Left ventricle myocardium superior (tissue), 1 donor: ENCODE measurements around the gene IGF2BP1. TPM values are rescaled to one million over a fixed set of nuclear protein-coding genes. Genes with fewer than 3 reads are reported as not detected.

Experiments
- ATAC-seq: fragments of 200-7000 bp; cut with Tn5 transposase; one replicate; pipeline ENCODE4 v1.9.1; 2020; ENCODE audit warnings: mild to moderate bottlenecking, moderate library complexity
- DNase-seq: peaks from one replicate; pipeline ENCODE4 v3.0.0-alpha.2; 2020
- intact Hi-C: fragments of 100-400 bp; cut with micrococcal nuclease; formaldehyde crosslinking; loops from one replicate; pipeline ENCODE4 v1.11.0; 2022
- long read RNA-seq: library from polyadenylated mRNA; unstranded; transcript quantifications from one replicate; pipeline ENCODE4 v2.0.0, GENCODE V29; 2021
- total RNA-seq: library from RNA; stranded (reverse); fragmentation: NEBNext Ultra II Directional; extraction: Animal tissue kit (Norgen Biotek cat#: 25700); gene quantifications from one replicate; pipeline ENCODE4 v1.2.1, GENCODE V29; 2021
- donor health status: DM: no; HTN: yes; CAD: no; lungs with severe emphysema.

IGF2BP1 gene
- total RNA-seq: not detected
- long read RNA-seq: 0 reads

DNA sequence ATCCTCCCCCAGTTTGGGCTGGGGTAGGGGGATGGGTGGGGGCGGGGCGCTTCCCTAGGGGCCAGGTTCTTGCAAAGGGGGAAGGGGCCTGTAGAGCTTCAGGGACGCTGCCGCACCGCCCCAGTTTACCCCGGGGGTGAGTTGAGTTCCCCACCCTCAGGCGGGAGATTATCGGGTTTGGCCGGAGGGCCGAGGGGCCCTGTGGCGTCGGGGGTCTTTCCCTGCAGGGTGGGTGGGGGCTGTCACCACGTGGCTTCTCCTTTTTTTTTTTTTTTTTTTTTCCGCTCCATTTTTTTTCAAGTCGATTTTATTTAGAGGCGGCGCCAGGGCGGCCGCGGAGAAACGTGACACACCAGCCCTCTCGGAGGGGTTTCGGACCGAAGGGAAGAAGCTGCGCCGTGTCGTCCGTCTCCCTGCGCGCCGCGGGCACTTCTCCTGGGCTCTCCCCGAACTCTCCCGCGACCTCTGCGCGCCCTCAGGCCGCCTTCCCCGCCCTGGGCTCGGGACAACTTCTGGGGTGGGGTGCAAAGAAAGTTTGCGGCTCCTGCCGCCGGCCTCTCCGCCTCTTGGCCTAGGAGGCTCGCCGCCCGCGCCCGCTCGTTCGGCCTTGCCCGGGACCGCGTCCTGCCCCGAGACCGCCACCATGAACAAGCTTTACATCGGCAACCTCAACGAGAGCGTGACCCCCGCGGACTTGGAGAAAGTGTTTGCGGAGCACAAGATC, at the start of gene IGF2BP1:
IGF2BP1 (plus strand) TSS at position 283 of the 724 bp plus-strand sequence; CDS start at position 644, 361 bp downstream.
- DNase-seq: no peak
- intact Hi-C loops: no loop called here
- no peak for ATAC-seq

DNA sequence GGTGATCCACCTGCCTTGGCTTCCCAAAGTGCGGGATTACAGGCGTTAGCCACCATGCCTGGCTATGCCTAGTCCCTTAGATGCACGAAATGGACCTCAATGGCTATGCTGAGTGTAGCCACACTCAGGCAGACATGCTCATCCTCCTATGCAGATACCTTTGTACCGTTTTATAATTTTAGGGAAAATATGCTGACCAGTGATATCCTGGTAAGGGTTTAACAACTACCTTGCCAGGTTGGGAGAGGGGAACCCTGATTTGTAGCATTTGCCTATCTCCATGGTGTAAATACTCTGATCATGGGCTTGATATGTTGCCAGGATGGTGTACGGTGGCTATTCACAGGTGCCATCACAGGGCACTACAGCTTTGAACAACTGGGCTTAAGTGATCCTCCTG, 45.6 kb upstream of the IGF2BP1 start:
- intact Hi-C loops: no loop called here
- ATAC-seq: no peak
- no peak for DNase-seq

DNA sequence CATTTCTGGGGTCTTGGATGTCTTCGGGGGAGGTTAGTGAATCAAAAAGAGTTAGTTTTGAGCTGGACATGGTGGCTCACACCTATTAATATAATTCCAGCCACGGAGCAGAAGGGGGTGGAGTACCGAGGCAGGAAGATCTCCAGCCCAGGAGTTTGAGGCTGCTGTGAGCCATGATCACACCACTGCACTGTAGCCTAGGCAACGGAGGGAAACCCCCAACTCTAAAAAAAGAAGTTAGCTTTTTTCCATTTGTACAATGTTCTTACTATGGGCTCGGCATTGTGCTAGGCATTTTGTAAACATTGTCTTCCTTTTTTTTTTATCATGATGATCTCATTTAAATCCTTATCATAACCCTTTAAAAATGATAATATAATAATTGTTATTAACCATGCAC, 44.3 kb upstream of the IGF2BP1 start:
- ATAC-seq: no peak
- intact Hi-C loops: no loop called here
- DNase-seq: no peak

DNA sequence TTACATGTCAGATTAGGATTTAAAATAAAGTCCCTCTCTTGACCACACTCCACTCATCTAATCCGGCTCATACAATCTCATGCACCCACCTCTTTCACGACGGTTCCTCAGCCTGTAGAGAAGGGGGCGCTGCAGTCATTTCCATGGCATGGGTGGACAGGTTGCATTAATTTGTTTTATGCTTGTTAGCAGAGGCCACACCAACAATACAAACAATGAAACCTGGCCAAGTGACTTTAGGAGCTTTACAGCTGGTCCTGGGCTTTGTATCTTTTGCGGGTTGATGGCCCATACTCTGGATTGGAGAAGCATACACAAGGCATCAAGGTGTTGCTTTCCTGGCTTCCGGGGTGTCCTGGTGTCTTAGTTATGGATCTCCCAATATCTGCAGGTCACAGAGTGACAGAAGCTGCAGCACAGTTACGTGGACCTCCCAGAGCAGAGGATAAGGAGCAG, 42.9 kb upstream of the IGF2BP1 start:
- DNase-seq (no peak), ATAC-seq (no peak)
- intact Hi-C loops: no loop called here

DNA sequence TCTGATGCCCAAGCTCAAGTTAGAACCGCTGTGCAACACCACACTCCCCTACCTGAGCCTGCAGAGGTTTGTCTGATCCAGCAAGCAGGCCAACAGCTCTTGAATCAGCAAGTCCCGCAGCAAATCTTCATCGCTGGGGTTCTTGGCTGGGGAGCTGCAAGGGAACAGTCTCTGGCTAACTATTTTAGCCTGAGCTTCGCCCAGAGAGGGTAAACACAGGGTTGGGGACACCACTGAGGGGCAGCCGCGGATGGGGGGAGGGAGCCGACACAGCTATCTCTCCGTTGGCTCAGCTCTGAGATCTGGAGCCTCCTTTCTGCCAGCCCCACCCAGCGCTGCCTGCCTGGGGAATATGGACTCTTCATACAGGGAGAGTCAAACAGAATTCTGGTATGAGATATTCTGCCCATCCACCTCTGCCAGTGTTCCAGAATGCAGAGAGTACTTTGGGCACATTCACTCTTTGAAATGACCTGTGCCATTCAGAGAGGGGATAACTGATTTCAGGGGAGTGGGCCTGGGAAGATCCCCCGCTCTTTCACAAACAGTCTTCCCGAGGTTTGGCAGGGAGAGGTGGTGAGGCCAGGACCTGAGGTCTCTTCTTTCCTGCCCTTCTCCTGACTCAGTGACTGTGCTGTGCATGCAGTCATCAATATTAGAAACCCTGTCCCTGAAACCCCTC, 36.2 kb upstream of the IGF2BP1 start:
- intact Hi-C loops: no loop called here
- DNase-seq (no peak), ATAC-seq (no peak)

DNA sequence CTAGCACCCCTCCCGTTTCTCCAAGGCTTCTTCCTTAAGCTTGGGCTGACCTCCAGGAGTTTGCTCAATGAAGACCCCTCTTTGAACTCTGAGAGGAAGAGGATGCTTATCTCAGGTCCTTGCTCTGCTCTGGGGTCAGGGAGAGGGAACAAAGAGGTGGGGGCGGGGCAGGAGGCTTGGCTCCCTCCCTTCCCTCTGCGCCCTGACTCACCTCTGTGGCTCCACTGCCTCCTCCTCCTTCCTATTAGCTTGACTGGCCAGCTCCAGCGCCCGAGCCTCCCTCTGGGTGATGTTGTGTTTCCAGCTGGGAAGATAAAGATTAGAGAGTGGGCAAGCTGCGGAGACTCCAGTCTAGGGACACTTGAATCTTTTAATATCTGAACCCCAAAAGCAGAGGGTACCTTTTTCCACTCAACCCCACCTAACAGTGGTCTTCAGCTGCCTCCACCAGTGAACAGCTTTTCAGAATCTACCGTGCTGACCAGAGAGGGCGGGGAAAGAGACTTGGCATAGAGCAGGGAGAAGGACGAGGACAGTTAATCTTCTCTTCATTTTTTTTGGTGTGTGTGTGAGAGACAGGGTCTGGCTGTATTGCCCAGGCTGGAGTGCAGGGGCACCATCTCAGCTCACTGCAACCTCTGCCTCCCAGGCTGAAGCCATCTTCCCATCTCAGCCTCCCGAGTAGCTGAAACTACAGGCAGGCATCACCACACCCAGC, 35.5 kb upstream of the IGF2BP1 start:
- intact Hi-C loops: no loop called here
- DNase-seq (no peak), ATAC-seq (no peak)

DNA sequence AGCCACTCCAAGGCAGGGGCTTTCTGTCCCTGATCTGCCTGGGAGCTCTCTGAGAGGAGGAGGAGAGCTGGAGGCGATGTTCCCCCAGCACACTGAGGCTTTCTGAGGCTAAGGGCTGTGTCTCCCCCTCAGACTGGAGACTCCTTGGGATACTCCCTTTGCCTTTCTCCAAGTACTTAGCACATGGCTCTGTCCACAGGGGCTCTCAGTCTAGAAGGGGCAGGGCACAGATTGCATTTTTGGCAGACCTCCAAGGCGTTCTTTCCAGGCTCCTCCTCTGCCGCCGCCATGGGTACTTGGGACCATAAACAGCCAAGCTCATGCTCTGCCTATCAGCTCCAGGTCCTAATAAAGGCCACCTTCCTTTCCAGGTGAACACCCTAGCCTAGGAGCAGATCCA, 27.0 kb upstream of the IGF2BP1 start:
- intact Hi-C loops: no loop called here
- no peak for DNase-seq
- no peak for ATAC-seq

DNA sequence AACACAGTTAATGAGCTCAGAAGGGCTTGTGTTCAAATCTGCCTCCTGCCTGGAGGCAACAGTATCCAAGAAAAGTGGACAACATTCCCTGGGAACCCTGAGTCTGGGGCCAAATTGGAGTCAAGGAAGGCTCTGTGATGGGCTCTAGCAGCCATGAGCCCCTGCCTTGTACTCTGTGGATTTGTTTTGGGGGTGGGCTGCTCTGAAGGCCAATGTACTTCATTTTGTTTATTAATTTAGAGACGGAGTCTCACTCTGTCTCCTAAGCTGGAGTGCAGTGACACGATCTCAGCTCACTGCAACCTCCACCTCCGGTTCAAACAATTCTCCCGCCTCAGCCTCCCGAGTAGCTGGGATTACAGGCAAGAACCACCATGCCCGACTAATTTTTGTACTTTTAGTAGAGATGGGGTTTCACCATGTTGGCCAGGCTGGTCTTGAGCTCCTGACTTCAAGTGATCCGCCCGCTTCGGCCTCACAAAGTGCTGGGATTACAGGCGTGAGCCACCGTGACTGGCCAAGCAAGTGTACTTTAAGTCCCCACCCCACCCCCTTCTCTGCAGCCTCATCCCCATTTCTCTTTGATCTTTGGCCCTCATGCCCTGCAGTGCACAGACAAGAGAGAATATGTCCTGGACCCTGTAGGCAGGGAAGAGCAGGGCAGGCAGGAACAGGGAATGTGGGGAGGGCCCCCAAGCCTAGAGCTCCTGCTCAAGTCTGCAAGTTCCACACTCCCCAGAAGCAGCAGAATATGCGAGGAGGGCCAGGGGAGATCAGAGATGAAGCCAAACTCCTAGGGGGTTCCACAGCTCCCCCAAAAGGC, 26.1 kb upstream of the IGF2BP1 start:
- DNase-seq (no peak), ATAC-seq (no peak)
- intact Hi-C loops: no loop called here

DNA sequence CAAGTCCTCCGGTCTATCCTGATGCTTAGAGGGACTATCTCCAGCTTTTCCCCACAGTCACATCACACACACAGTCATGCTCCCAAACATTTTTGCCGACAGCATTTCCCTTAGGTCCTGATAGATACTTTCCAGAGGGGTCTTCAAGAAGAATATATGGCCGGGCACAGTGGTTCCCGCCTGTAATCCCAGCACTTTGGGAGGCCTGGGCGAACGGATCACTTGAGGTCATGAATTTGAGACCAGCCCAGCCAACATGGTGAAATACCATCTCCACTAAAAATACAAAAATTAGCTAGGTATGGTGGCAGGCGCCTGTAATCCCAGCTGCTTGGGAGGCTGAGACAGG, 24.5 kb upstream of the IGF2BP1 start:
- ATAC-seq (no peak), DNase-seq (no peak)
- intact Hi-C loops: no loop called here

DNA sequence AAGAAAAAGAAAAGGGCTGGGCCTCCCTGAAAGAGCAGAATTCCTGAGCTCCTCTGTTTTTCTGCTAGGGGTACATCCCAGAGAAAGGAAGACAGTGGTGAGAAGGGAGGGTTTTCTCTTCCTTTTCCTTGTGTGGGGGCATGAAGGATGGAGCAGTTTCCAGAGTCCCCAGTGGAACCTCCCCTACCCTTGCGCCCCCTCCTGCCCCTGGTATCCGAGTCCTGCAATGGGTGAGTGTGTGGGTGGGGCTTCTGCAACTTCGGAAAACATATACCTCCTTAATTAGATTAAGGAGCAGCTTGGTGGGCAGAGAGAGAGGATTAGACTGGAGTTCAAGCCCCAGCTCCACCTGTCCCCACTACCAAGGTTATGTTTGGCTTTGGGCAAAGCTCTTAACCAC, 23.4 kb upstream of the IGF2BP1 start:
- intact Hi-C loops: no loop called here
- no peak for DNase-seq
- ATAC-seq: no peak

DNA sequence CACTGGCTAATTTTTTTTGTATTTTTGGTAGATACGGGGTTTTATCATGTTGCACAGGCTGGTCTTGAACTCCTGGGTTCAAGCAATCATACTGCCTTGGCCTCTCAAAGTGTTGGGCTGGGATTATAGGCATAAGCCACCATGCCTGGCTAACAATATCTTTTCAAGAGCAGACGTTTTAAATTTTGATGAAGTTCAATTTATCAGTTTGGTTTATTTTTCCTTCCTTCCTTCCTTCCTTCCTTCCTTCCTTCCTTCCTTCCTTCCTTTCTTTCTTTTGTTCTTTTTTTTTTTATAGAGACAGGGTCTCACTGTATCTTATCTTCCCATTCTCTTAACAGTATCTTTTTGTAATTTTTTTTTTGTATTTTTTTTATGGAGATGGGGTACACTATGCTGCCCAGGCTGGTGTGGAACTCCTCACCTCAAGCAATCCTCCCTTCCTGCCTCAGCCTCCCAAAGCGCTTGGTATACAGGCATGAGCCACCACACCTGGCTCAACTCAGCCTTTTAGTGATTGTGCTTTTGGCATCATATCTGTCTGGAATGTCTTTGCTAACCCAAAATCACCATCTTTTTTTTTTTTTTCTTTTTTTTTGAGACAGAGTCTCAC, 15.2 kb upstream of the IGF2BP1 start:
- no peak for DNase-seq
- intact Hi-C loops: no loop called here
- ATAC-seq: no peak

DNA sequence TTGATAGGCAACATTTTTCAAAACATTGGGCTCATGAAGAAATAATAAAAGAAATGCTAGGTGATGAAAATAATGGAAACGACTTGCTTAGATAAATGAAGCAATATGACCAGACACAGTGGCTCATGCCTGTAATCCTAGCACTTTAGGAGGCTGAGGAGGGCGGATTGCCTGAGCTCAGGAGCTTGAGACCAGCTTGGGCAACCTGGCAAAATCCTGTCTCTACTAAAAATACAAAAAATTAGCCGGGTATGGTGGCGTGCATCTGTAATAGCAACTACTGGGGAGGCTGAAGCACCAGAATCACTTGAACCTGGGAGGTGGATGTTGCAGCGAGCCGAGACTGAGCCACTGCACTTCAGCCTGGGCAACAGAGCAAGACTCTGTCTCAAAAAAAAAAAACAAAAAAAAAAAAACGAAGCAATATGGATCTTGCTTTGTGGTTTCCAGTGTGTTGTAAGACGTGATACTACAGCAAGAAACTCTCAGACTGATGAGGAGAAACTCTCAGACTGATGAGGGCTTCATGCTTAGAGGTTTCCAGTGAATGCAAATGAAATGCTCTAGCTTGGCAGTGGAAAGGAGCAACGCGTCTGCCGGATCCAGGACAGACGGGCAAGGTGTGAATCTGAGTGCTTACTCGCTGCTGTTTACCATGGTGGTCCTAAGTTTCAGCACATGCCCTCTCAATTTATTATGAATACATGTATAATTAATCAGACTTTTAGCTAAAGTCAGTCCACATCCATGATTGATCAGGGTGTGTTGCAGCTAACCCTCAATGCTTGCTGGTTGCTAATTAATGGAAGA, 11.5 kb upstream of the IGF2BP1 start:
- intact Hi-C loops: no loop called here
- no peak for DNase-seq

DNA sequence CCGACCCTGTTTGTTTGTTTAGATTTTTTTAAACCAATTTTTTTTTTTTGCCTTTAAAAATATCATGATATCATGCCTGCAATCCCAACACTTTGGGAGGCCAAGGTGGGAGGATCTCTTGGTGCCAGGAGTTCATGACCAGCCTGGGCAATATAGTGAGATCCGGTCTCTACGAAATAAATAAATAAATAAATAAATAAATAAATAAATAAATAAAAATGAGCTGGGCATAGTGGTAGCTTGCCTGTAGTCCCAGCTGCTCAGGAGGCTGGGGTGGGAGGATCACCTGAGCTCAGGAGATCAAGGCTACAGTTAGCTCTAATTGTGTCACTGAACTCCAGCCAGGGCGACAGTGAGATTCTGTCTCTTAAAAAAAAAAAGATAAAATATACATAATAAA, 8.1 kb upstream of the IGF2BP1 start:
- DNase-seq (no peak), ATAC-seq (no peak)
- intact Hi-C loops: no loop called here

More for the DNA sequence above, 11.5 kb upstream of the IGF2BP1 start:
- no peak for ATAC-seq

DNA sequence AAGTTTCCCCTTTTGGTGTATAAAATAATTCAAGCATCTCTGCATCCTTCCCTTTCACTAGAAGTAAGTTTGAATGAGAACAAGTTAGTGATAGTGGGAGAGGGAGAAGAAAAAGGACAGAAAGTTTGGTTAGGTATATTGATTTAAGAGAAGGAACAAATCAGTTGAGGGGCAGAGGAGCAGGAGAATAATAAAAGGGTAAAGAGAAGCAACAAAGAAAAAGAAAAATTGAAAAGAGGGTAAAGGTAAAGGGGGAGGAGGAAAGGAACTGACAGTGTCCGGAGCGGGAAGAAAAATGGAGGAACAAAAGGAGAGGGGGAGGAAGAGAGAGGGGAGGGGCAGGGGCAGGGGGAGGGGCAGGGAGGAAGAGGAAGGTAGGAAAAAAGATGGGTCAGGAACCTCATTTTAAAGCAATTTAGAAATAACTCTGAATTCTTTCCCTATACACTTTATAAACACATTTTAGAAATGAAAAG, 6.3 kb upstream of the IGF2BP1 start:
- intact Hi-C loops: no loop called here

DNA sequence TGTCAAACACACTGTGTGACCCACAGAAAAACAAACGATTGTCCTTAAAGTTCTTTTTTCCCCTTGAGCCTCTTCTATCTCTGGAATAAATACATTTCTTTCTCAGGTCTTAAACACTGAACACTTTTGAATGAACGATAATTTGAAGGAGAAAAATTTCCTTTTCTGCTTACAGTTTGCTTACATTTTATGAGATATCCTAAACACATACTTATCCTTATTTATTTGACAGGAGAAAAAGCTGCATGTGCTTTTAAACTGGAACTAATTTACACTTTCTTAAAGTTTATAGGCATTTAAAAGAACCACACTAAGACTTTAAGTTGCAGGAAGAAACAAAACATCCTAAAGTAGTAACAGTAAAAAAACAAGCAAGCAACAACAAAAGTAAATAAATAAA, 4.7 kb upstream of the IGF2BP1 start:
- DNase-seq (no peak), ATAC-seq (no peak)
- intact Hi-C loops: no loop called here

More for the DNA sequence above, 6.3 kb upstream of the IGF2BP1 start:
- ATAC-seq (no peak), DNase-seq (no peak)

DNA sequence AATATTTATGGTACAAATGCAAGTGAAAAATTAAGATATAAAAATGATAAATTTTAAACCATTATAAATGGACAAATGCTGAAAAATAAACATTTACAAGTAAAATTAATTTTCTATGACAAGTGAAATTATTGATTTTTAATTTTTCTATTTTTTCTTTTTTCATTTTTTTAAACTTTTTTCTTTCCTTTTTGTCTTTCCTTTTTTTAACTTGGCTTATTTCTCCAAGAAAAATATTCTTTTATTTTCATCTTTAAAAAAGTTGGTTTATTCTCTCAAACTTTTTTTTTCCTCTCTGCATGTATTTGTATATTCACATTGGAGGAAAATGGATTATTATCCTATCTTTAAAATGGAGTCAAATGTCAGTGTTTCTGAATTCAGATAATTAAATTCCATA, 3.9 kb upstream of the IGF2BP1 start:
- intact Hi-C loops: no loop called here
- no peak for DNase-seq
- ATAC-seq: no peak

DNA sequence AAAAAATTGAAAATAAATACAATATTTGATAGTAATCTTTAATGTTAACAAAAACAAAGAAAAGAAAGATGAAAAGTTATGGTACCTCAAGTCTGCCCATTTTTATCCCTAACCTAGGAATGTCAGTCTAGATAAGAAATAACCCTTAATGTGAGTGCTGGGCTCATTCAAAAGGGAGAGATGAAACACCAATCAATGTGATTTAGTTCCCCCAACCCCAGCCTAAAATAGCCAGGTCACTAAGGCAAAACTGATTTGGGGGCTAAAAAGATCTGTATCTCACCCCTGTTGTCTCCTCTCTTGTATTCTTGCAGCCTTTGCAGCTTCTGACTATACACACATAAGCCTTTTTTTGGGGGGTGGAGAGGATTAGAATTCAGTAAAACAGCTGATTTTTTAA, 3.2 kb upstream of the IGF2BP1 start:
- intact Hi-C loops: no loop called here
- ATAC-seq: no peak
- DNase-seq: no peak
